ENCODE measurements around the gene DYNC2I2. TPM values are rescaled to one million over a fixed set of nuclear protein-coding genes. Genes with fewer than 3 reads are reported as not detected.

DYNC2I2 gene
- total and polyA plus RNA-seq, 2 of the 4 experiments (the other 2 are of a cell fraction) = 33.7 to 37.1 TPM

DNA sequence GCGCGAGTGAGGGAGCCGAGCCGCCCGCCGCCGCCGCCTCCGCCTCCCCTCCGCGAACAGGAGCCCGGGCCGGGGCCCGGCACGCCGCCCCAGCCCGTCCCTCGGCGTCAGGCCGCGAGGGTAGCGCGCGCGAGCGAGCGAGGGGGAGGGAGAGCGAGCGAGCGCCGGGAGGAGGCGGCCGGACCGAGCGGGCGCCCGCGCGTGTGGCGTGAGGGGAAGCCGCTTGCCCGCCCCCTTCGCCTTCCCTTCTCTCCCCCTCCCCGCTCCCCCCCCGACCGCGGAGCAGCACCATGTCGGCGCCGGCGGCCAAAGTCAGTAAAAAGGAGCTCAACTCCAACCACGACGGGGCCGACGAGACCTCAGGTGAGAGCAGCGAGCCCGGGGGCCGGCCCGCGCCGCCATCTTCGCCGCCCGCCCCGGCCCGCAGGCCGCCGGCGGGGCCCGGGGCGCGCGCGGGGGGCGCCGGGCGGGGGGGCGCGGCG lies 32.7 kb upstream of the DYNC2I2 start:
- Histone ChIP-seq H3K9me1 (ENCODE audit: insufficient read depth, low read length) (peaks cover 25% of the 10 kb centered on the region), H2BK5ac (ENCODE audit: low read depth, low read length, poor library complexity, severe bottlenecking) (peak overlapping the region; percentile 88), H3K27me3 (ENCODE audit: control insufficient read depth, insufficient read depth, low read length) (no peaks in the 10 kb centered on the region), H2AK5ac (ENCODE audit: low read depth, low read length) (peak overlapping the region; percentile 25; the same call in 1 of the 2 replicates), H3K4me1 (ENCODE audit: control insufficient read depth, insufficient read depth, low read length) (peaks cover 14% of the 10 kb centered on the region), H4K91ac (ENCODE audit: insufficient read depth, low read depth, low read length) (no peak overlapping the region), H3K14ac (replicated peaks; ENCODE audit: low read depth, low read length) (no peak overlapping the region), H3K4ac (ENCODE audit: low read depth, low read length) (peak overlapping the region; percentile 52; the same call in 1 of the 2 replicates), H4K5ac (ENCODE audit: low read depth, low read length) (no peak overlapping the region), H2BK15ac (ENCODE audit: low read depth, low read length) (no peak overlapping the region), H3K23ac (ENCODE audit: low read depth, low read length) (no peak overlapping the region), H3K9me3 (ENCODE audit: control insufficient read depth, insufficient read depth, low read length) (no peaks in the 10 kb centered on the region), H2BK120ac (ENCODE audit: low read depth, low read length) (no peak overlapping the region), H4K20me1 (ENCODE audit: insufficient read depth, low read length) (peaks cover 25% of the 10 kb centered on the region), H3K4me3 (ENCODE audit: insufficient read depth, low read depth, low read length) (peak overlapping the region; percentile 99), H3K27ac (ENCODE audit: insufficient read depth, low read length) (peak overlapping the region; percentile 99), H2AK9ac (replicated peaks; ENCODE audit: low read depth, low read length, poor library complexity) (peak overlapping the region; percentile 91), H3K79me1 (ENCODE audit: low read depth in 1 of 2, low read length in 2 of 2) (peaks cover 24 to 59% of the 10 kb centered on the region in 2 experiments), H3K9ac (ENCODE audit: low read depth, low read length) (peak overlapping the region; percentile 90), H3K56ac (ENCODE audit: extremely low read depth, insufficient read depth, low read length) (no peak overlapping the region; the same call in 1 of the 2 replicates), H2AFZ (replicated peaks; ENCODE audit: low read length, poor library complexity) (peak overlapping the region; percentile 96), H3K18ac (ENCODE audit: low read depth, low read length) (peak overlapping the region; percentile 53; the same call in 1 of the 2 replicates), H4K8ac (ENCODE audit: low read depth in 2 of 2, low read length in 2 of 2) (peak overlapping the region in 1 of 2 experiments; percentile 58; a peak in 1 of 4 replicates), H2BK20ac (ENCODE audit: low read depth, low read length) (no peak overlapping the region), H3K4me2 (ENCODE audit: low read depth, low read length) (no peak overlapping the region), H3K36me3 (ENCODE audit: control insufficient read depth, insufficient read depth, low read length) (peaks cover 15% of the 10 kb centered on the region)
- ATAC-seq (ENCODE audit: low read depth) (peak; percentile 43), DNase-seq (no peak)
- TF ChIP-seq RFX5 (IDR thresholded peaks at IDR 0.05; ENCODE audit: low read depth, low read length) = no peak
- TF ChIP-seq POLR2A (IDR thresholded peaks at IDR 0.05; ENCODE audit: low read depth, low read length) = peak; percentile 54; the same call in 1 of the 2 replicates
- TF ChIP-seq, protein P1, sequence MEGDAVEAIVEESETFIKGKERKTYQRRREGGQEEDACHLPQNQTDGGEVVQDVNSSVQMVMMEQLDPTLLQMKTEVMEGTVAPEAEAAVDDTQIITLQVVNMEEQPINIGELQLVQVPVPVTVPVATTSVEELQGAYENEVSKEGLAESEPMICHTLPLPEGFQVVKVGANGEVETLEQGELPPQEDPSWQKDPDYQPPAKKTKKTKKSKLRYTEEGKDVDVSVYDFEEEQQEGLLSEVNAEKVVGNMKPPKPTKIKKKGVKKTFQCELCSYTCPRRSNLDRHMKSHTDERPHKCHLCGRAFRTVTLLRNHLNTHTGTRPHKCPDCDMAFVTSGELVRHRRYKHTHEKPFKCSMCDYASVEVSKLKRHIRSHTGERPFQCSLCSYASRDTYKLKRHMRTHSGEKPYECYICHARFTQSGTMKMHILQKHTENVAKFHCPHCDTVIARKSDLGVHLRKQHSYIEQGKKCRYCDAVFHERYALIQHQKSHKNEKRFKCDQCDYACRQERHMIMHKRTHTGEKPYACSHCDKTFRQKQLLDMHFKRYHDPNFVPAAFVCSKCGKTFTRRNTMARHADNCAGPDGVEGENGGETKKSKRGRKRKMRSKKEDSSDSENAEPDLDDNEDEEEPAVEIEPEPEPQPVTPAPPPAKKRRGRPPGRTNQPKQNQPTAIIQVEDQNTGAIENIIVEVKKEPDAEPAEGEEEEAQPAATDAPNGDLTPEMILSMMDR (conservative IDR thresholded peaks at IDR 0.05; ENCODE audit: low read depth, low read length) = no peak
- TF ChIP-seq MAFK (IDR thresholded peaks at IDR 0.05; ENCODE audit: low read depth, low read length) = no peak
- TF ChIP-seq CEBPB (IDR thresholded peaks at IDR 0.05; ENCODE audit: low read depth, low read length) = no peak
- TF ChIP-seq RCOR1 (IDR thresholded peaks at IDR 0.05; ENCODE audit: insufficient replicate concordance, low read length) = no peak
- TF ChIP-seq MXI1 (IDR thresholded peaks at IDR 0.05; ENCODE audit: borderline replicate concordance, low read depth, low read length) = peak; percentile 60; the same call in 1 of the 2 replicates
- TF ChIP-seq, protein P2, sequence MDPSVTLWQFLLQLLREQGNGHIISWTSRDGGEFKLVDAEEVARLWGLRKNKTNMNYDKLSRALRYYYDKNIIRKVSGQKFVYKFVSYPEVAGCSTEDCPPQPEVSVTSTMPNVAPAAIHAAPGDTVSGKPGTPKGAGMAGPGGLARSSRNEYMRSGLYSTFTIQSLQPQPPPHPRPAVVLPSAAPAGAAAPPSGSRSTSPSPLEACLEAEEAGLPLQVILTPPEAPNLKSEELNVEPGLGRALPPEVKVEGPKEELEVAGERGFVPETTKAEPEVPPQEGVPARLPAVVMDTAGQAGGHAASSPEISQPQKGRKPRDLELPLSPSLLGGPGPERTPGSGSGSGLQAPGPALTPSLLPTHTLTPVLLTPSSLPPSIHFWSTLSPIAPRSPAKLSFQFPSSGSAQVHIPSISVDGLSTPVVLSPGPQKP (IDR thresholded peaks at IDR 0.05; ENCODE audit: borderline replicate concordance, low read depth, low read length) = no peak
- no peak for TF ChIP-seq MAZ (IDR thresholded peaks at IDR 0.05; ENCODE audit: borderline replicate concordance, low read depth, low read length)
- no peak for TF ChIP-seq RAD21 (IDR thresholded peaks at IDR 0.05; ENCODE audit: low read length)
- TF ChIP-seq, protein P3, sequence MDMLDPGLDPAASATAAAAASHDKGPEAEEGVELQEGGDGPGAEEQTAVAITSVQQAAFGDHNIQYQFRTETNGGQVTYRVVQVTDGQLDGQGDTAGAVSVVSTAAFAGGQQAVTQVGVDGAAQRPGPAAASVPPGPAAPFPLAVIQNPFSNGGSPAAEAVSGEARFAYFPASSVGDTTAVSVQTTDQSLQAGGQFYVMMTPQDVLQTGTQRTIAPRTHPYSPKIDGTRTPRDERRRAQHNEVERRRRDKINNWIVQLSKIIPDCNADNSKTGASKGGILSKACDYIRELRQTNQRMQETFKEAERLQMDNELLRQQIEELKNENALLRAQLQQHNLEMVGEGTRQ (IDR thresholded peaks at IDR 0.05; ENCODE audit: low read depth, low read length) = no peak
- no peak for TF ChIP-seq CHD1 (IDR thresholded peaks at IDR 0.05; ENCODE audit: low read depth, low read length)
- no peak for TF ChIP-seq SMC3 (IDR thresholded peaks at IDR 0.05; ENCODE audit: low read depth, low read length)
- TF ChIP-seq FOS (IDR thresholded peaks at IDR 0.05; ENCODE audit: low read depth, low read length) = no peak
- no peak for TF ChIP-seq NFE2L2 (IDR thresholded peaks at IDR 0.05; ENCODE audit: low read depth, low read length)
- ChIA-PET POLR2A (ENCODE audit: unreplicated experiment) (interaction anchor here (0.6 kb wide), 1 partner anchor 181 kb away, joined by 19 read pairs; no protein-coding TSS in a partner anchor), CTCF (interaction anchor here (0.6 kb wide), 1 partner anchor 86 kb away, joined by 4 read pairs; no protein-coding TSS in a partner anchor)
- in situ Hi-C loops (cut with MboI; ENCODE audit: low sequenced_read_pairs) (no loop called here), intact Hi-C loops (cut with micrococcal nuclease) (loop anchor here (1.0 to 2.0 kb wide), 2 partner anchors 33 to 54 kb away; partner anchors contain the start of gene DYNC2I2), dilution Hi-C loops (cut with HindIII; ENCODE audit: low sequenced_read_pairs, unreplicated experiment) (no loop called here)
- no TSS peak for BruUV-seq (replicated peaks)
- WGBS, 2 experiments (ENCODE audit: extremely low coverage in 2 of 2, insufficient read length in 1 of 2) = 0% methylated on average over 17 of the region's 80 CpGs; no CpG with 5 or more reads in 1 of the 2 experiments
